ENCODE results near the gene LPCAT3. TPM values are rescaled to one million over a fixed set of nuclear protein-coding genes. Genes with fewer than 3 reads are reported as not detected.

Gene LPCAT3
- total and polyA plus RNA-seq, 2 of the 13 experiments (the other 11 are each of a cell fraction or from before 2014, with no cell fraction given) = 44.5 to 64.3 TPM

GRCh38 chr12:7018350-7019042 is at the start of gene LPCAT3 (continued):
- 0 out of 2 replicates have a peak, but pooled peaks have one; percentile 2 for TF ChIP-seq CHD2 (IDR thresholded peaks at IDR 0.05; ENCODE audit: low read depth, low read length)
- TF ChIP-seq ZFP41 (CRISPR knock-in tag; IDR thresholded peaks at IDR 0.05; ENCODE audit: borderline replicate concordance) = no peak
- TF ChIP-seq ZNF329 (CRISPR knock-in tag; IDR thresholded peaks at IDR 0.05; ENCODE audit: low read depth) = peak; percentile 56; the same call in 1 of the 2 replicates
- TF ChIP-seq, protein P1, sequence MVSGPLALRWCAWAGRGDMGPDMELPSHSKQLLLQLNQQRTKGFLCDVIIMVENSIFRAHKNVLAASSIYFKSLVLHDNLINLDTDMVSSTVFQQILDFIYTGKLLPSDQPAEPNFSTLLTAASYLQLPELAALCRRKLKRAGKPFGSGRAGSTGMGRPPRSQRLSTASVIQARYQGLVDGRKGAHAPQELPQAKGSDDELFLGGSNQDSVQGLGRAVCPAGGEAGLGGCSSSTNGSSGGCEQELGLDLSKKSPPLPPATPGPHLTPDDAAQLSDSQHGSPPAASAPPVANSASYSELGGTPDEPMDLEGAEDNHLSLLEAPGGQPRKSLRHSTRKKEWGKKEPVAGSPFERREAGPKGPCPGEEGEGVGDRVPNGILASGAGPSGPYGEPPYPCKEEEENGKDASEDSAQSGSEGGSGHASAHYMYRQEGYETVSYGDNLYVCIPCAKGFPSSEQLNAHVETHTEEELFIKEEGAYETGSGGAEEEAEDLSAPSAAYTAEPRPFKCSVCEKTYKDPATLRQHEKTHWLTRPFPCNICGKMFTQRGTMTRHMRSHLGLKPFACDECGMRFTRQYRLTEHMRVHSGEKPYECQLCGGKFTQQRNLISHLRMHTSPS (CRISPR knock-in tag; IDR thresholded peaks at IDR 0.05; ENCODE audit: low read depth) = no peak
- no peak for TF ChIP-seq DNMT3B (CRISPR knock-in tag; conservative IDR thresholded peaks at IDR 0.05)
- TF ChIP-seq MIER3 (CRISPR knock-in tag; IDR thresholded peaks at IDR 0.05; ENCODE audit: borderline replicate concordance) = peak; percentile 41; the same call in 1 of the 2 replicates
- TF ChIP-seq ZNF136 (CRISPR knock-in tag; IDR thresholded peaks at IDR 0.05; ENCODE audit: low read depth) = 0 out of 2 replicates have a peak, but pooled peaks have one; percentile 34
- no peak for TF ChIP-seq PLRG1 (conservative IDR thresholded peaks at IDR 0.05)
- TF ChIP-seq ZBTB49 (CRISPR knock-in tag; IDR thresholded peaks at IDR 0.05; ENCODE audit: borderline replicate concordance) = no peak
- TF ChIP-seq BHLHE40 (IDR thresholded peaks at IDR 0.05; ENCODE audit: low read length) = no peak
- TF ChIP-seq, protein P2, sequence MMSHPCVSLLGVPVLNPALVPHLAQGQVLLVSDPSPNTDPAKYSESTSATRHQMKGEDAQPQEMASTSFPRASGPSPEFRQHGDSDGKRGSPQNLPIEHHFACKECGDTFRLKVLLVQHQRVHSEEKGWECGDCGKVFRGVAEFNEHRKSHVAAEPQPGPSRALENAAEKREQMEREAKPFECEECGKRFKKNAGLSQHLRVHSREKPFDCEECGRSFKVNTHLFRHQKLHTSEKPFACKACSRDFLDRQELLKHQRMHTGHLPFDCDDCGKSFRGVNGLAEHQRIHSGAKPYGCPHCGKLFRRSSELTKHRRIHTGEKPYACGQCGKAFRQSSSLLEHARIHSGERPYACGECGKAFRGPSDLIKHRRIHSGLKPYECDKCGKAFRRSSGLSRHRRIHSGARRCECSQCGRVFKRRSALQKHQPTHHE (CRISPR knock-in tag; IDR thresholded peaks at IDR 0.05; ENCODE audit: borderline replicate concordance) = peak; percentile 41; the same call in 1 of the 2 replicates
- peak; percentile 86 for TF ChIP-seq ZNF883 (CRISPR knock-in tag; IDR thresholded peaks at IDR 0.05; ENCODE audit: not compliant biosample characterization)
- TF ChIP-seq ZNF562 (CRISPR knock-in tag; IDR thresholded peaks at IDR 0.05; ENCODE audit: borderline replicate concordance) = no peak
- TF ChIP-seq ZNF335 (CRISPR knock-in tag; IDR thresholded peaks at IDR 0.05) = no peak
- TF ChIP-seq, protein P3, sequence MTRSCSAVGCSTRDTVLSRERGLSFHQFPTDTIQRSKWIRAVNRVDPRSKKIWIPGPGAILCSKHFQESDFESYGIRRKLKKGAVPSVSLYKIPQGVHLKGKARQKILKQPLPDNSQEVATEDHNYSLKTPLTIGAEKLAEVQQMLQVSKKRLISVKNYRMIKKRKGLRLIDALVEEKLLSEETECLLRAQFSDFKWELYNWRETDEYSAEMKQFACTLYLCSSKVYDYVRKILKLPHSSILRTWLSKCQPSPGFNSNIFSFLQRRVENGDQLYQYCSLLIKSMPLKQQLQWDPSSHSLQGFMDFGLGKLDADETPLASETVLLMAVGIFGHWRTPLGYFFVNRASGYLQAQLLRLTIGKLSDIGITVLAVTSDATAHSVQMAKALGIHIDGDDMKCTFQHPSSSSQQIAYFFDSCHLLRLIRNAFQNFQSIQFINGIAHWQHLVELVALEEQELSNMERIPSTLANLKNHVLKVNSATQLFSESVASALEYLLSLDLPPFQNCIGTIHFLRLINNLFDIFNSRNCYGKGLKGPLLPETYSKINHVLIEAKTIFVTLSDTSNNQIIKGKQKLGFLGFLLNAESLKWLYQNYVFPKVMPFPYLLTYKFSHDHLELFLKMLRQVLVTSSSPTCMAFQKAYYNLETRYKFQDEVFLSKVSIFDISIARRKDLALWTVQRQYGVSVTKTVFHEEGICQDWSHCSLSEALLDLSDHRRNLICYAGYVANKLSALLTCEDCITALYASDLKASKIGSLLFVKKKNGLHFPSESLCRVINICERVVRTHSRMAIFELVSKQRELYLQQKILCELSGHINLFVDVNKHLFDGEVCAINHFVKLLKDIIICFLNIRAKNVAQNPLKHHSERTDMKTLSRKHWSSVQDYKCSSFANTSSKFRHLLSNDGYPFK (CRISPR knock-in tag; IDR thresholded peaks at IDR 0.05; ENCODE audit: borderline replicate concordance) = 0 out of 2 replicates have a peak, but pooled peaks have one; percentile 62
- TF ChIP-seq SMARCE1 (IDR thresholded peaks at IDR 0.05; ENCODE audit: borderline replicate concordance) = no peak
- no peak for TF ChIP-seq MBNL3 (CRISPR knock-in tag; conservative IDR thresholded peaks at IDR 0.05)
- TF ChIP-seq ONECUT2 (CRISPR knock-in tag; IDR thresholded peaks at IDR 0.05) = no peak
- TF ChIP-seq HOXA9 (CRISPR knock-in tag; IDR thresholded peaks at IDR 0.05; ENCODE audit: borderline replicate concordance) = no peak
- no peak for TF ChIP-seq ZNF264 (CRISPR knock-in tag; IDR thresholded peaks at IDR 0.05)

Data from HepG2 (cell line).